Measurements from ENCODE around the gene SUGCT.

Gene SUGCT

GRCh38 chr7:40698921-40699260 lies 564.1 kb downstream of the SUGCT start:
- no peak overlapping the region for H3K9ac ChIP-seq (ENCODE audit: low read depth, low read length)

GRCh38 chr7:40700653-40701421 lies 566.0 kb downstream of the SUGCT start:
- Histone ChIP-seq H4K20me1 (ENCODE audit: insufficient read depth, low read length) (no peaks in the 10 kb centered on the region), H2AFZ (ENCODE audit: low read depth, low read length) (peak overlapping the region; percentile 40; the same call in 1 of the 2 replicates), H3K4me3 (ENCODE audit: low read depth in 1 of 2, low read length in 2 of 2) (no peak overlapping the region), H3K36me3 (ENCODE audit: insufficient read depth, low read length) (no peaks in the 10 kb centered on the region), H3K79me2 (ENCODE audit: insufficient read depth, low read length) (no peaks in the 10 kb centered on the region), H3K4me2 (ENCODE audit: insufficient read depth, low read length) (peak overlapping the region; percentile 32; the same call in 1 of the 2 replicates), H3K9me3 (ENCODE audit: insufficient read depth, low read length, severe bottlenecking) (no peaks in the 10 kb centered on the region), H3K27me3 (ENCODE audit: insufficient read depth, low read length, poor library complexity) (no peaks in the 10 kb centered on the region), H3K27ac (ENCODE audit: low read length) (peak overlapping the region; percentile 6), H3K4me1 (ENCODE audit: insufficient read depth, low read length) (peaks cover 21% of the 10 kb centered on the region), H3K9ac (ENCODE audit: low read depth, low read length) (no peak overlapping the region)
- ATAC-seq (ENCODE audit: insufficient read depth, low read depth) (peak; percentile 86), DNase-seq (peak; percentile 59)
- TF ChIP-seq EZH2 (IDR thresholded peaks at IDR 0.05; ENCODE audit: borderline replicate concordance, low read depth, low read length, severe bottlenecking) (no peak), CTCF (IDR thresholded peaks at IDR 0.05; ENCODE audit: borderline replicate concordance, extremely low read depth, low read length, poor library complexity, severe bottlenecking) (peak; percentile 34)

More at GRCh38 chr7:40698921-40699260, 564.1 kb downstream of the SUGCT start:
- H3K27ac ChIP-seq (ENCODE audit: low read length): no peak overlapping the region
- no peak for DNase-seq
- H3K79me2 ChIP-seq (ENCODE audit: insufficient read depth, low read length): no peaks in the 10 kb centered on the region
- H3K4me2 ChIP-seq (ENCODE audit: insufficient read depth, low read length): no peak overlapping the region
- H3K36me3 ChIP-seq (ENCODE audit: insufficient read depth, low read length): no peaks in the 10 kb centered on the region
- no peak for ATAC-seq (ENCODE audit: insufficient read depth, low read depth)
- H2AFZ ChIP-seq (ENCODE audit: low read depth, low read length): no peak overlapping the region
- no peak overlapping the region for H3K4me3 ChIP-seq (ENCODE audit: low read depth in 1 of 2, low read length in 2 of 2)
- H3K4me1 ChIP-seq (ENCODE audit: insufficient read depth, low read length): peaks cover 21% of the 10 kb centered on the region
- no peaks in the 10 kb centered on the region for H3K9me3 ChIP-seq (ENCODE audit: insufficient read depth, low read length, severe bottlenecking)
- no peaks in the 10 kb centered on the region for H4K20me1 ChIP-seq (ENCODE audit: insufficient read depth, low read length)
- no peaks in the 10 kb centered on the region for H3K27me3 ChIP-seq (ENCODE audit: insufficient read depth, low read length, poor library complexity)
- TF ChIP-seq EZH2 (IDR thresholded peaks at IDR 0.05; ENCODE audit: borderline replicate concordance, low read depth, low read length, severe bottlenecking) (no peak), CTCF (IDR thresholded peaks at IDR 0.05; ENCODE audit: borderline replicate concordance, extremely low read depth, low read length, poor library complexity, severe bottlenecking) (no peak)

GRCh38 chr7:40701836-40702551 lies 567.2 kb downstream of the SUGCT start:
- Histone ChIP-seq H3K27ac (ENCODE audit: low read length) (no peak overlapping the region), H2AFZ (ENCODE audit: low read depth, low read length) (no peak overlapping the region), H3K79me2 (ENCODE audit: insufficient read depth, low read length) (no peaks in the 10 kb centered on the region), H3K9me3 (ENCODE audit: insufficient read depth, low read length, severe bottlenecking) (no peaks in the 10 kb centered on the region), H3K27me3 (ENCODE audit: insufficient read depth, low read length, poor library complexity) (no peaks in the 10 kb centered on the region), H3K36me3 (ENCODE audit: insufficient read depth, low read length) (no peaks in the 10 kb centered on the region), H3K4me2 (ENCODE audit: insufficient read depth, low read length) (no peak overlapping the region), H4K20me1 (ENCODE audit: insufficient read depth, low read length) (no peaks in the 10 kb centered on the region), H3K4me3 (ENCODE audit: low read depth in 1 of 2, low read length in 2 of 2) (no peak overlapping the region), H3K4me1 (ENCODE audit: insufficient read depth, low read length) (peaks cover 21% of the 10 kb centered on the region), H3K9ac (ENCODE audit: low read depth, low read length) (no peak overlapping the region)
- ATAC-seq (ENCODE audit: insufficient read depth, low read depth) (no peak), DNase-seq (no peak)
- no peak for TF ChIP-seq CTCF (IDR thresholded peaks at IDR 0.05; ENCODE audit: borderline replicate concordance, extremely low read depth, low read length, poor library complexity, severe bottlenecking)
- TF ChIP-seq EZH2 (IDR thresholded peaks at IDR 0.05; ENCODE audit: borderline replicate concordance, low read depth, low read length, severe bottlenecking): no peak

Data from DND-41 (cell line).